K562 (cell line): ENCODE measurements around the gene CENPP.

Source experiments
- CTCF ChIP-seq, 3 experiments: IDR thresholded peaks in 2 of 3; conservative IDR thresholded peaks in 1 of 3; 2 replicates each; pipeline ENCODE4 v1.5.1; 2011 to 2012; ENCODE audit warnings: low read length in 3 of 3, mild to moderate bottlenecking in 3 of 3, control low read depth in 2 of 3, improper control_type of control experiment in 1 of 3, inconsistent platforms in 1 of 3, low read depth in 1 of 3, mixed read lengths in 1 of 3, moderate library complexity in 1 of 3; ENCODE audit not compliant: insufficient read depth in 2 of 3
- KDM1A ChIP-seq, 2 experiments: fragments of 450-650 bp; IDR thresholded peaks; 2 replicates each; pipeline ENCODE4 v1.6.1; 2016; ENCODE audit warnings: mild to moderate bottlenecking in 2 of 2
- SMARCC2 ChIP-seq: fragments of 450-650 bp; IDR thresholded peaks from 2 replicates; pipeline ENCODE4 v1.6.1; 2017; ENCODE audit warnings: antibody characterized with exemption, moderate library complexity, mild to moderate bottlenecking, low read depth
- SP2 ChIP-seq: IDR thresholded peaks from 2 replicates; pipeline ENCODE4 v1.6.1; 2011; ENCODE audit warnings: mild to moderate bottlenecking, low read depth, low read length, moderate library complexity; ENCODE audit not compliant: poor library complexity, severe bottlenecking; ENCODE audit errors: extremely low read depth
- SRSF1 ChIP-seq: fragments of 200-400 bp; formaldehyde crosslinking; IDR thresholded peaks from 2 replicates; pipeline ENCODE4 v1.6.1; 2017; ENCODE audit warnings: mild to moderate bottlenecking, low read depth, low read length, moderate library complexity
- TAF1 ChIP-seq: IDR thresholded peaks from 2 replicates; pipeline ENCODE4 v1.6.1; 2011; ENCODE audit warnings: mild to moderate bottlenecking, low read length, moderate library complexity; ENCODE audit not compliant: insufficient read depth, control insufficient read depth, severe bottlenecking; ENCODE audit errors: extremely low read depth

- TF ChIP-seq TAF1 (no peak), SRSF1 (no peak), CTCF (IDR thresholded peaks at IDR 0.05 in 2 of 3, conservative IDR thresholded peaks at IDR 0.05 in 1 of 3; ENCODE audit: insufficient read depth in 2 of 3, low read depth in 1 of 3, low read length in 3 of 3) (no peak), SMARCC2 (no peak), SP2 (no peak), KDM1A (IDR thresholded peaks at IDR 0.05) (no peak)
Observed at GRCh38 chr9:92649007-92649406, 323.3 kb downstream of the CENPP start.
